ENCODE results near the gene SFI1. TPM values are rescaled to one million over a fixed set of nuclear protein-coding genes. Genes with fewer than 3 reads are reported as not detected.

The SFI1 gene
- total and polyA plus RNA-seq, 2 experiments from 2014 or later: 16.1 to 23.3 TPM

DNA sequence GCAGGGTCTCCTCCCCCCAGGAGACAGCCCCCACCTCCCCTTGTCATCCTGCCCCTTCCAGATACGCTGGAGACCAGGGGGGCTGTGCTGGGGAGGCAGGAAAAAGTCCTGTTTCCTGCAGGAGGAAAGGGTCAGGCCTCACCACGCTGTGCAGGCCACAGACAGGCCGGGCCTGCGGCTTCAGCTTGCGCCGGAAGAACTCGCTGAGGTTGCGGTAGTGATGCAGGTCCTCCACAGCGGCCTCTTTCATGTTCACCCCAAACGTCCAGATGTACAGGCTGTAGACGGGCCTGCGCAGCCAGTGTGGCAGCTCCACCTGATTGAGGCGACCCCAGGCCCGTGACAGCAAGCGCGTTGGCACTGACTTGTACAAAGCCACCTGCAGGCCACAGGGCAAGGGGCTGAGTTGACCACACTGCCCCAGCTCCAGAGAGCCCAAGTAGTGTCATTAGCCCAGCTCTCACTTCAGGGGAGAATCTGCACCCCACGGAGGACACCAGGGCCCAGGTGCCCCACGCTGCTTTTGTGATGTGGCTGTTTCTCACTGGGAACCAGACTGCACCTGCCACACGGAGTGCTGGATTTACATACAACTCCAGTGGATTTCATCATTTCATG, 125.3 kb downstream of the SFI1 start:
- H4K20me1 ChIP-seq (ENCODE audit: insufficient read depth, poor library complexity, severe bottlenecking): peaks cover 30% of the 10 kb centered on the region
- H3K4me1 ChIP-seq (ENCODE audit: insufficient read depth): peaks cover 12% of the 10 kb centered on the region
- H3K4me3 ChIP-seq: no peak overlapping the region
- no peak for DNase-seq (ENCODE audit: low spot score)
- H2AFZ ChIP-seq: no peak overlapping the region
- H3K4me2 ChIP-seq: no peak overlapping the region
- no peaks in the 10 kb centered on the region for H3K36me3 ChIP-seq (replicated peaks; ENCODE audit: insufficient read depth, low read depth)
- no peak overlapping the region for H3K27ac ChIP-seq
- peaks cover 37% of the 10 kb centered on the region for H3K79me2 ChIP-seq
- TF ChIP-seq, protein P1, sequence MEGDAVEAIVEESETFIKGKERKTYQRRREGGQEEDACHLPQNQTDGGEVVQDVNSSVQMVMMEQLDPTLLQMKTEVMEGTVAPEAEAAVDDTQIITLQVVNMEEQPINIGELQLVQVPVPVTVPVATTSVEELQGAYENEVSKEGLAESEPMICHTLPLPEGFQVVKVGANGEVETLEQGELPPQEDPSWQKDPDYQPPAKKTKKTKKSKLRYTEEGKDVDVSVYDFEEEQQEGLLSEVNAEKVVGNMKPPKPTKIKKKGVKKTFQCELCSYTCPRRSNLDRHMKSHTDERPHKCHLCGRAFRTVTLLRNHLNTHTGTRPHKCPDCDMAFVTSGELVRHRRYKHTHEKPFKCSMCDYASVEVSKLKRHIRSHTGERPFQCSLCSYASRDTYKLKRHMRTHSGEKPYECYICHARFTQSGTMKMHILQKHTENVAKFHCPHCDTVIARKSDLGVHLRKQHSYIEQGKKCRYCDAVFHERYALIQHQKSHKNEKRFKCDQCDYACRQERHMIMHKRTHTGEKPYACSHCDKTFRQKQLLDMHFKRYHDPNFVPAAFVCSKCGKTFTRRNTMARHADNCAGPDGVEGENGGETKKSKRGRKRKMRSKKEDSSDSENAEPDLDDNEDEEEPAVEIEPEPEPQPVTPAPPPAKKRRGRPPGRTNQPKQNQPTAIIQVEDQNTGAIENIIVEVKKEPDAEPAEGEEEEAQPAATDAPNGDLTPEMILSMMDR (IDR thresholded peaks at IDR 0.05; ENCODE audit: poor library complexity): no peak
- TF ChIP-seq EZH2 (IDR thresholded peaks at IDR 0.05; ENCODE audit: borderline replicate concordance) (no peak), EZH2phosphoT487 (IDR thresholded peaks at IDR 0.05; ENCODE audit: low read depth, severe bottlenecking, unreplicated experiment) (no peak)
- no peaks in the 10 kb centered on the region for H3K9me2 ChIP-seq (replicated peaks; ENCODE audit: insufficient read depth)
- no peaks in the 10 kb centered on the region for H3K27me3 ChIP-seq
- H3K9me3 ChIP-seq (ENCODE audit: low read depth): no peaks in the 10 kb centered on the region
- WGBS (ENCODE audit: low lambda C conversion rate, missing lambda C conversion rate): 95% methylated on average over 19 of the region's 19 CpGs

DNA sequence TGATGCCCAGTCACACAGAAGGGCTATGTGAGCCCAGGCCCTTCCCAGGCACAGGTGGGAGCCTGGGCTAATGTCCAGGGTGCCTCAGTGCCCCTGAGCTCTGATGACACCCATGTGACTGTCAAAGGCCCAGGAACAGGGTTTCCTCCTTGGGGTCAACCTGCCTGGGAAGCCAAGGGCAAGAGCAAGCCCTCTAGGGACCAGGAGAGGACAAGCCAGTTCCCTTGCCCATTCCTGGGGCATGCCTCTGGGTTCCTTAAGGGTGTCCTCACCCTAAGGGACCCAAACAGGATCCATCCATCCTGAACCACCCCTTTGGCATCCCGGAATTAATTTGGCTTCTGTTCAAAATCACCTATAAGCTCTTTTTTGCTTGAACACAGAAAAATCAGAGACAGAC, 126.6 kb downstream of the SFI1 start:
- no peaks in the 10 kb centered on the region for H3K36me3 ChIP-seq (replicated peaks; ENCODE audit: insufficient read depth, low read depth)

DNA sequence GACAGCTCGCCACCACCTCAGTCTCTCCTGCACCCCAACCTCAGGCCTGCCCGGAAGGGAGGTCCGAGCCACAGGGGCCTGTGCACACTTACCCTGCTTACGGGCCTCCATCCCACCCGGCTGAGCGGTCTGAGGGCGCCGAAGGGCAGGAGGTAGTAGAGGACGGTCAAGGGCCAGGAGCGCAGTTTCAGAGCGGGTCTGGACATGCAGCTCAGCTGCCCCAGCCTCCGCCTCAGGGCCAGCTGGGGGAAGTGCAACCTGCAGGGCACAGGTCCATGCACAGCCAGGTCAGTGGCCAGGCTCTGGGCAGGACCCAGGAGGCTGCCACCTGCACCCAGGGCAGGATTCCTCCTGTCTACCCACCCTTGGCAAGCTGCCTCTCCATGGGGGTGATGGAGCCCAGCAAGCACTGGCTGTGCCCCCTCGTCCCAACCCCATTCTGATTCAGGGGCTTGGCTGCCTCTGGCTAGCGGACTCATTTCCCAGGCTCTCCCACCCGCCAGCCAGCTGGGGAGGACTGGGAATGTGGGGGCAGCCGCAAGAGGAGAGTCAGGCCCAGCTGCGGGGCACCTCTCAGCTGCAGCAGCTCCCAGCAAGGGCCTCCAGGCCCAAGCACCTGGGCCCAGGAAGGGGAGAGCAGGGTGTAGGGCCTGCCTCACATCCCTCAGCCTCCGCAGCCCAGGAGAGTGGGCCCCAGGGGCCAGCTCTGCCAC, 127.4 kb downstream of the SFI1 start:
- Histone ChIP-seq H3K27me3 (no peaks in the 10 kb centered on the region), H3K27ac (no peak overlapping the region), H3K9me3 (ENCODE audit: low read depth) (no peaks in the 10 kb centered on the region), H3K4me1 (ENCODE audit: insufficient read depth) (peaks cover 24% of the 10 kb centered on the region), H3K9me2 (replicated peaks; ENCODE audit: insufficient read depth) (no peaks in the 10 kb centered on the region), H3K36me3 (replicated peaks; ENCODE audit: insufficient read depth, low read depth) (no peaks in the 10 kb centered on the region), H4K20me1 (ENCODE audit: insufficient read depth, poor library complexity, severe bottlenecking) (peaks cover 40% of the 10 kb centered on the region), H2AFZ (no peak overlapping the region), H3K79me2 (peaks cover 59% of the 10 kb centered on the region), H3K4me2 (no peak overlapping the region), H3K4me3 (no peak overlapping the region)
- TF ChIP-seq EZH2phosphoT487 (IDR thresholded peaks at IDR 0.05; ENCODE audit: low read depth, severe bottlenecking, unreplicated experiment): no peak
- no peak for TF ChIP-seq EZH2 (IDR thresholded peaks at IDR 0.05; ENCODE audit: borderline replicate concordance)
- TF ChIP-seq, protein P1 (IDR thresholded peaks at IDR 0.05; ENCODE audit: poor library complexity): no peak
- 96% methylated on average over 18 of the region's 18 CpGs for WGBS (ENCODE audit: low lambda C conversion rate, missing lambda C conversion rate)
- no peak for DNase-seq (ENCODE audit: low spot score)

More for the DNA sequence above, 126.6 kb downstream of the SFI1 start:
- TF ChIP-seq EZH2 (IDR thresholded peaks at IDR 0.05; ENCODE audit: borderline replicate concordance) (no peak), EZH2phosphoT487 (IDR thresholded peaks at IDR 0.05; ENCODE audit: low read depth, severe bottlenecking, unreplicated experiment) (no peak)
- TF ChIP-seq, protein P1 (IDR thresholded peaks at IDR 0.05; ENCODE audit: poor library complexity): no peak
- no peak overlapping the region for H2AFZ ChIP-seq
- 100% methylated on average over 1 of the region's 1 CpG for WGBS (ENCODE audit: low lambda C conversion rate, missing lambda C conversion rate)
- no peaks in the 10 kb centered on the region for H3K27me3 ChIP-seq
- no peak overlapping the region for H3K4me3 ChIP-seq
- no peak overlapping the region for H3K27ac ChIP-seq
- H3K4me2 ChIP-seq: no peak overlapping the region
- no peaks in the 10 kb centered on the region for H3K9me3 ChIP-seq (ENCODE audit: low read depth)
- H4K20me1 ChIP-seq (ENCODE audit: insufficient read depth, poor library complexity, severe bottlenecking): peaks cover 40% of the 10 kb centered on the region
- peaks cover 51% of the 10 kb centered on the region for H3K79me2 ChIP-seq
- no peaks in the 10 kb centered on the region for H3K9me2 ChIP-seq (replicated peaks; ENCODE audit: insufficient read depth)
- DNase-seq (ENCODE audit: low spot score): no peak
- peaks cover 20% of the 10 kb centered on the region for H3K4me1 ChIP-seq (ENCODE audit: insufficient read depth)

Data from hepatocyte (in vitro differentiated cells).